HepG2 (cell line): ENCODE results near the gene HCFC1R1. TPM values are rescaled to one million over a fixed set of nuclear protein-coding genes. Genes with fewer than 3 reads are reported as not detected.

Experiments
- ATAC-seq: fragments of 200-7000 bp; cut with Tn5 transposase; 3 replicates; pipeline ENCODE4 v1.9.1; 2020; ENCODE audit warnings: mild to moderate bottlenecking, moderate library complexity
- BruUV-seq: library from RNA; stranded (reverse); fragments of 400-500 nt; replicated peaks from 2 replicates; lab custom pipeline; 2021; lab: Mats Ljungman, UMichigan
- CTCF ChIA-PET: fragments of 300-600 bp; formaldehyde crosslinking; extraction: SDS; loops from one replicate; lab custom pipeline; 2021; ENCODE audit warnings: low total read pairs, inconsistent platforms, low intra/inter-chr PET ratio; lab: Yijun Ruan, JAX
- POLR2A ChIA-PET: fragments of 350-600 bp; sonication (Branson Sonifier 250); formaldehyde crosslinking; loops from one replicate; lab custom pipeline; 2020; ENCODE audit warnings: antibody characterized with exemption, inconsistent platforms; lab: Yijun Ruan, JAX
- DNase-seq: peaks from one replicate; pipeline ENCODE4 v3.0.0-alpha.2; 2015; ENCODE audit warnings: low spot score
- FAIRE-seq: peaks from 3 replicates; lab custom pipeline; 2011; peaks lifted over from hg19 to GRCh38; lab: Jason Lieb, UNC
- H2AFZ ChIP-seq: one replicate; pipeline ENCODE4 v1.6.1; 2011; ENCODE audit warnings: low read length, inconsistent platforms
- H3K27ac ChIP-seq: fragments of 300-600 bp; 3 replicates; pipeline ENCODE4 v1.8.0; 2011; ENCODE audit warnings: mixed run types, mild to moderate bottlenecking, mixed read lengths, low read length, inconsistent platforms; ENCODE audit not compliant: insufficient read depth; ENCODE audit errors: extremely low read length
- H3K27me3 ChIP-seq, 2 experiments: fragments of 200-600 bp in 1 of 2; 2 replicates in 1 of 2; 3 replicates in 1 of 2; pipeline versions ENCODE4 v1.6.0 to v1.8.0; 2011; ENCODE audit warnings: low read length in 2 of 2, mild to moderate bottlenecking in 2 of 2, moderate library complexity in 2 of 2, inconsistent platforms in 1 of 2; ENCODE audit not compliant: insufficient read depth in 2 of 2, control insufficient read depth in 1 of 2
- H3K36me3 ChIP-seq, 2 experiments: fragments of 200-600 bp in 1 of 2; replicated peaks in 1 of 2; 2 replicates in 1 of 2; 3 replicates in 1 of 2; pipeline versions ENCODE4 v1.5.1 to v1.8.0; 2011; ENCODE audit warnings: low read length in 2 of 2, inconsistent platforms in 1 of 2; ENCODE audit not compliant: insufficient read depth in 2 of 2, control insufficient read depth in 1 of 2
- H3K4me1 ChIP-seq: 2 replicates; pipeline ENCODE4 v1.5.1; 2012; ENCODE audit warnings: low read length, inconsistent platforms; ENCODE audit not compliant: insufficient read depth
- H3K4me2 ChIP-seq: 2 replicates; pipeline ENCODE4 v1.6.0; 2011; ENCODE audit warnings: low read depth, low read length, inconsistent platforms
- H3K4me3 ChIP-seq, 3 experiments: fragments of 200-600 bp in 1 of 3; sonication (generic), shearing (Covaris generic) in 1 of 3; replicated peaks in 1 of 3; 2 replicates each; pipeline ENCODE4 v1.5.1; 2011 to 2016; ENCODE audit warnings: low read length in 3 of 3, inconsistent platforms in 2 of 3, low read depth in 2 of 3, mild to moderate bottlenecking in 2 of 3, control low read depth in 1 of 3, mixed read lengths in 1 of 3; ENCODE audit not compliant: insufficient read depth in 1 of 3
- H3K79me2 ChIP-seq: one replicate; pipeline ENCODE4 v1.6.1; 2011; ENCODE audit warnings: low read length, inconsistent platforms; ENCODE audit not compliant: insufficient read depth
- H3K9ac ChIP-seq: 2 replicates; pipeline ENCODE4 v1.6.0; 2011; ENCODE audit warnings: mild to moderate bottlenecking, low read depth, low read length, inconsistent platforms; ENCODE audit not compliant: insufficient read depth
- H3K9me3 ChIP-seq: 2 replicates; pipeline ENCODE4 v1.5.1; 2012; ENCODE audit warnings: mild to moderate bottlenecking, low read length
- H4K20me1 ChIP-seq: 2 replicates; pipeline ENCODE4 v1.6.0; 2011; ENCODE audit warnings: inconsistent platforms, mild to moderate bottlenecking, low read length, moderate library complexity; ENCODE audit not compliant: insufficient read depth
- ADNP ChIP-seq: sonication (generic); formaldehyde crosslinking; IDR thresholded peaks from 2 replicates; pipeline ENCODE4 v1.4.0; 2020; ENCODE audit warnings: missing genetic modification reagents
- ATF7-NPFF ChIP-seq: sonication (generic); formaldehyde crosslinking; IDR thresholded peaks from 2 replicates; pipeline ENCODE4 v1.8.1; 2023; ENCODE audit warnings: mild to moderate bottlenecking, low read depth, missing genetic modification reagents, moderate library complexity
- ISL2 ChIP-seq: sonication (generic); formaldehyde crosslinking; IDR thresholded peaks from 2 replicates; pipeline ENCODE4 v1.5.0; 2020; ENCODE audit warnings: missing genetic modification reagents
- KDM5B ChIP-seq: sonication (generic); formaldehyde crosslinking; IDR thresholded peaks from 2 replicates; pipeline ENCODE4 v1.4.0; 2020; ENCODE audit warnings: missing genetic modification reagents, mild to moderate bottlenecking, borderline replicate concordance
- NR2F2 ChIP-seq: IDR thresholded peaks from 2 replicates; pipeline ENCODE4 v1.6.1; 2012; ENCODE audit warnings: low read depth, inconsistent platforms, borderline replicate concordance
- NR3C1 ChIP-seq: sonication (generic); formaldehyde crosslinking; IDR thresholded peaks from 2 replicates; pipeline ENCODE4 v1.4.0; 2020; ENCODE audit warnings: missing genetic modification reagents
- TEAD2 ChIP-seq: sonication (generic); formaldehyde crosslinking; IDR thresholded peaks from 2 replicates; pipeline ENCODE4 v1.9.0; 2021; ENCODE audit warnings: missing genetic modification reagents
- ZNF124 ChIP-seq: sonication (generic); formaldehyde crosslinking; IDR thresholded peaks from 2 replicates; pipeline ENCODE4 v1.4.0; 2020; ENCODE audit warnings: missing genetic modification reagents
- ZNF558 ChIP-seq: sonication (generic); formaldehyde crosslinking; IDR thresholded peaks from 2 replicates; pipeline ENCODE4 v1.9.0; 2022; ENCODE audit warnings: mild to moderate bottlenecking, missing genetic modification reagents, borderline replicate concordance
- ZNF749 ChIP-seq: sonication (generic); formaldehyde crosslinking; IDR thresholded peaks from 2 replicates; pipeline ENCODE4 v1.8.0; 2022; ENCODE audit warnings: mild to moderate bottlenecking, missing genetic modification reagents, moderate library complexity, borderline replicate concordance
- WGBS: methylation state at CpG from one replicate; pipeline ENCODE4 v1.1.6; 2017; ENCODE audit warnings: low lambda C conversion rate; 5-methylcytosine and 5-hydroxymethylcytosine counted together
- in situ Hi-C: cut with HindIII; loops from 2 replicates; pipeline ENCODE4 v1.10.0; 2017; ENCODE audit warnings: low pct_unique_long_range_greater_than_20kb; ENCODE audit not compliant: extremely low pct_ligation_motif_present
- intact Hi-C: fragments of 100-400 bp; cut with micrococcal nuclease; formaldehyde crosslinking; loops from one replicate; pipeline ENCODE4 v1.10.0; 2022; ENCODE audit not compliant: unreplicated experiment
- polyA plus RNA-seq, 8 experiments: library from polyadenylated mRNA; depleted of rRNA in 3 of 8; stranded (reverse) in 7 of 8; unstranded in 1 of 8; fragments of >200 nt; fragmentation: Illumina TruSeq in 4 of 8; extraction: Trizol in 4 of 8; gene quantifications; 2 replicates each; pipeline versions ENCODE4 v1.2.1 to v1.2.3, GENCODE V29; 2011 to 2016; ENCODE audit warnings: low read depth in 4 of 8, missing spikeins in 1 of 8, mixed read lengths in 1 of 8; ENCODE audit not compliant: insufficient read depth in 1 of 8
- total RNA-seq, 5 experiments: library from RNA; depleted of rRNA; stranded (reverse); fragments of >200 nt; fragmentation: Illumina TruSeq; extraction: Trizol; gene quantifications; 2 replicates each; pipeline ENCODE4 v1.2.3, GENCODE V29; 2016; ENCODE audit warnings: low read depth in 1 of 5
- TF ChIP-seq, protein P1 (sequence below): sonication (generic); formaldehyde crosslinking; IDR thresholded peaks from 2 replicates; pipeline ENCODE4 v1.5.1; 2020; ENCODE audit warnings: mild to moderate bottlenecking, missing genetic modification reagents, moderate library complexity
- TF ChIP-seq, protein P2 (sequence below): IDR thresholded peaks from 2 replicates; pipeline ENCODE4 v1.6.1; 2016; ENCODE audit warnings: low read depth, borderline replicate concordance
- TF ChIP-seq, protein P3 (sequence below): IDR thresholded peaks from 2 replicates; pipeline ENCODE4 v1.6.1; 2016
- TF ChIP-seq, protein P4 (sequence below): sonication (generic); formaldehyde crosslinking; IDR thresholded peaks from 2 replicates; pipeline ENCODE4 v1.5.1; 2020; ENCODE audit warnings: missing genetic modification reagents, mild to moderate bottlenecking, borderline replicate concordance
- TF ChIP-seq, protein P5 (sequence below): sonication (generic); formaldehyde crosslinking; IDR thresholded peaks from 2 replicates; pipeline ENCODE4 v1.4.0; 2020; ENCODE audit warnings: missing genetic modification reagents

The HCFC1R1 gene
- total and polyA plus RNA-seq, 2 of the 13 experiments (the other 11 are each of a cell fraction or from before 2014, with no cell fraction given) = 13.8 to 16.1 TPM

DNA sequence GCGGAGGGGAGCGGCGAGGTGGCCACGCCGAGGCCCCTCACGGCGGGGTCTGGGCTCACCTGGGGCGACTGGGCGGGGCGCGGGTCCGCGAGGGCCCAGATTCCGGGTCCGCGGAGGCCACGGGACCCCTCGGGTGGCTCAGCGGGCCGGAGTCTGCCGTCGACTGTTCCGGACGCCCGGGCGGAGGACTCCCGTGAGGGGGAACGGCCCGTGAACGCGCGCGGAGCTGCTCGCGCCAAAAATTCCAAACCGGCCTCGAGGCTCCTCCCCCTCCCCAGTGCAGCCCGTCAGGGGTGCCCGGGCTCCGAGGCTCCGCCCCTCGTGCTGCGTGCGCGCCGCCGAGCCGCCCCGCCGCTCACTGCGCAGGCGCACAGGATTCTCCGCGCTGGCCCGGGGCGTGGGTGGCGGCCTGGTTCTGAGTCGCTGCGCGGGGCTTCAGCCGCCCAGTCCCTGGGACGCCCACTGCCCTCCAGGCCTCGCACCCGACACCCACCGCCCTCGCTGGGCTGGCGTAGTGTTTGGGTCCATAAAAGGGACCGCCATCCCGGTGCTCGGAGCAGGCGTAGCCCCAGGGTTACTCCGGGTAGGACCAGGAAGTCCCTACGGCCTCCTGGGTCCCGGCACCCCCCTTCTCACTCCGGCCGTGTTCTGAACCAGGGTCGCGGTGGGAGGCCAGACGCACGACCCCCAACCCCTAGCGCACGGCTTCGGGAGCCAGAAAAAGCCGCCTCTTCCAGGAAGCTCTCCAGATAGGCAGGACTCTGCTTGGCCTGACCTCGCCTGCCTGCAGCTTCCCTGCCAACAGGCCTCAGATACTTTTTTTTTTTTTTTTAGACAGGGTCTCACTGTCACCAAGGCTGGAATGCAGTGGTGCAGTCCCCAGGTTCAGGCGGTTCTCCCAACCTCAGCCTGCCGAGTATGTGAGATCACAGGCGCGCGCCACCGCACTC, 43.2 kb downstream of the HCFC1R1 start, which contains the start of gene PKMYT1:
PKMYT1 (minus strand) TSS at position 220 of the 950 bp plus-strand sequence. CDS start 789 bp downstream, outside the sequence.
- no peak for FAIRE-seq
- Histone ChIP-seq H3K36me3 (peaks cover 2 to 9% of the 10 kb centered on the region in 2 experiments; a peak in 2 of 5 replicates), H3K27ac (peak within 1 kb of the TSS; percentile 87), H3K79me2 (peaks cover 8% of the 10 kb centered on the region), H4K20me1 (no peaks in the 10 kb centered on the region), H3K4me1 (peaks cover 26% of the 10 kb centered on the region), H3K4me3 (peak within 1 kb of the TSS; percentile 86 to 95 (median 88)), H3K27me3 (peaks cover 1 to 11% of the 10 kb centered on the region in 2 experiments; a peak in 4 of 5 replicates), H3K4me2 (peak within 1 kb of the TSS; percentile 96), H3K9ac (peak within 1 kb of the TSS; percentile 94), H3K9me3 (no peaks in the 10 kb centered on the region), H2AFZ (no peak within 1 kb of the TSS)
- intact Hi-C loops (no loop called here), in situ Hi-C loops (no loop called here)
- 16% methylated on average over 8 of the region's 91 CpGs for WGBS
- peak; percentile 73 for DNase-seq
- ATAC-seq = peak; percentile 83
- POLR2A ChIA-PET = interaction anchor here (0.7 to 3.9 kb wide), 19 partner anchors 8 to 229 kb away, joined by 3 to 48 read pairs (median 6); partner anchors contain the start of genes FLYWCH1, FLYWCH2, HCFC1R1 and KREMEN2
- TSS peak; percentile 88 for BruUV-seq
- CTCF ChIA-PET = no interaction called here
- TF ChIP-seq, protein P1, sequence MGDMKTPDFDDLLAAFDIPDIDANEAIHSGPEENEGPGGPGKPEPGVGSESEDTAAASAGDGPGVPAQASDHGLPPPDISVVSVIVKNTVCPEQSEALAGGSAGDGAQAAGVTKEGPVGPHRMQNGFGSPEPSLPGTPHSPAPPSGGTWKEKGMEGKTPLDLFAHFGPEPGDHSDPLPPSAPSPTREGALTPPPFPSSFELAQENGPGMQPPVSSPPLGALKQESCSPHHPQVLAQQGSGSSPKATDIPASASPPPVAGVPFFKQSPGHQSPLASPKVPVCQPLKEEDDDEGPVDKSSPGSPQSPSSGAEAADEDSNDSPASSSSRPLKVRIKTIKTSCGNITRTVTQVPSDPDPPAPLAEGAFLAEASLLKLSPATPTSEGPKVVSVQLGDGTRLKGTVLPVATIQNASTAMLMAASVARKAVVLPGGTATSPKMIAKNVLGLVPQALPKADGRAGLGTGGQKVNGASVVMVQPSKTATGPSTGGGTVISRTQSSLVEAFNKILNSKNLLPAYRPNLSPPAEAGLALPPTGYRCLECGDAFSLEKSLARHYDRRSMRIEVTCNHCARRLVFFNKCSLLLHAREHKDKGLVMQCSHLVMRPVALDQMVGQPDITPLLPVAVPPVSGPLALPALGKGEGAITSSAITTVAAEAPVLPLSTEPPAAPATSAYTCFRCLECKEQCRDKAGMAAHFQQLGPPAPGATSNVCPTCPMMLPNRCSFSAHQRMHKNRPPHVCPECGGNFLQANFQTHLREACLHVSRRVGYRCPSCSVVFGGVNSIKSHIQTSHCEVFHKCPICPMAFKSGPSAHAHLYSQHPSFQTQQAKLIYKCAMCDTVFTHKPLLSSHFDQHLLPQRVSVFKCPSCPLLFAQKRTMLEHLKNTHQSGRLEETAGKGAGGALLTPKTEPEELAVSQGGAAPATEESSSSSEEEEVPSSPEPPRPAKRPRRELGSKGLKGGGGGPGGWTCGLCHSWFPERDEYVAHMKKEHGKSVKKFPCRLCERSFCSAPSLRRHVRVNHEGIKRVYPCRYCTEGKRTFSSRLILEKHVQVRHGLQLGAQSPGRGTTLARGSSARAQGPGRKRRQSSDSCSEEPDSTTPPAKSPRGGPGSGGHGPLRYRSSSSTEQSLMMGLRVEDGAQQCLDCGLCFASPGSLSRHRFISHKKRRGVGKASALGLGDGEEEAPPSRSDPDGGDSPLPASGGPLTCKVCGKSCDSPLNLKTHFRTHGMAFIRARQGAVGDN (CRISPR knock-in tag) = peak; percentile 70
- no peak for TF ChIP-seq ADNP (CRISPR knock-in tag)
- no peak; the same call in none of the 2 replicates for TF ChIP-seq KDM5B (CRISPR knock-in tag)
- no peak for TF ChIP-seq NR2F2
- no peak for TF ChIP-seq TEAD2 (CRISPR knock-in tag)
- TF ChIP-seq, protein P2, sequence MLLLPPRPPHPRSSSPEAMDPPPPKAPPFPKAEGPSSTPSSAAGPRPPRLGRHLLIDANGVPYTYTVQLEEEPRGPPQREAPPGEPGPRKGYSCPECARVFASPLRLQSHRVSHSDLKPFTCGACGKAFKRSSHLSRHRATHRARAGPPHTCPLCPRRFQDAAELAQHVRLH = no peak
- TF ChIP-seq ISL2 = peak; percentile 18; the same call in 1 of the 2 replicates
- no peak for TF ChIP-seq ZNF749
- no peak for TF ChIP-seq NR3C1 (CRISPR knock-in tag)
- peak; percentile 69; the same call in 1 of the 2 replicates for TF ChIP-seq ZNF558 (CRISPR knock-in tag)
- TF ChIP-seq, protein P3, sequence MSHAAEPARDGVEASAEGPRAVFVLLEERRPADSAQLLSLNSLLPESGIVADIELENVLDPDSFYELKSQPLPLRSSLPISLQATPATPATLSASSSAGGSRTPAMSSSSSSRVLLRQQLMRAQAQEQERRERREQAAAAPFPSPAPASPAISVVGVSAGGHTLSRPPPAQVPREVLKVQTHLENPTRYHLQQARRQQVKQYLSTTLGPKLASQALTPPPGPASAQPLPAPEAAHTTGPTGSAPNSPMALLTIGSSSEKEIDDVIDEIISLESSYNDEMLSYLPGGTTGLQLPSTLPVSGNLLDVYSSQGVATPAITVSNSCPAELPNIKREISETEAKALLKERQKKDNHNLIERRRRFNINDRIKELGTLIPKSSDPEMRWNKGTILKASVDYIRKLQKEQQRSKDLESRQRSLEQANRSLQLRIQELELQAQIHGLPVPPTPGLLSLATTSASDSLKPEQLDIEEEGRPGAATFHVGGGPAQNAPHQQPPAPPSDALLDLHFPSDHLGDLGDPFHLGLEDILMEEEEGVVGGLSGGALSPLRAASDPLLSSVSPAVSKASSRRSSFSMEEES = no peak
- TF ChIP-seq, protein P4, sequence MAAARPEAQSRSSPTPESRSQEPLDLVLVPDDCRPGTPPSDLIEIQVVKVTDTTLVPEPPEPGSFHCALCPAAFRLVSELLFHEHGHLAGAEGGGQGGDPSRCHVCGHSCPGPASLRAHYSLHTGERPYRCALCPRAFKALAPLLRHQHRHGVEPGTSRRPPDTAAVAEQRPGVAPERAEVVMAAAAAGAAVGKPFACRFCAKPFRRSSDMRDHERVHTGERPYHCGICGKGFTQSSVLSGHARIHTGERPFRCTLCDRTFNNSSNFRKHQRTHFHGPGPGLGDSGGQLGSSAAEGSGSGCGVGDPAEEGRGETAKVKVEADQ (CRISPR knock-in tag) = no peak
- TF ChIP-seq, protein P5, sequence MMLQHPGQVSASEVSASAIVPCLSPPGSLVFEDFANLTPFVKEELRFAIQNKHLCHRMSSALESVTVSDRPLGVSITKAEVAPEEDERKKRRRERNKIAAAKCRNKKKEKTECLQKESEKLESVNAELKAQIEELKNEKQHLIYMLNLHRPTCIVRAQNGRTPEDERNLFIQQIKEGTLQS (CRISPR knock-in tag) = peak; percentile 7; the same call in 1 of the 2 replicates
- TF ChIP-seq ATF7-NPFF = peak; percentile 84
- TF ChIP-seq ZNF124 (CRISPR knock-in tag) = no peak
